ENCODE results near the gene CFTR.

GRCh38 chr7:117610396-117610795 is 130.6 kb downstream of the CFTR start:
- no peak for TF ChIP-seq CTCF (IDR thresholded peaks at IDR 0.05 in 2 of 3, conservative IDR thresholded peaks at IDR 0.05 in 1 of 3; ENCODE audit: control insufficient read depth in 2 of 3, extremely low read depth in 1 of 3, insufficient read depth in 1 of 3, low read depth in 3 of 3, low read length in 3 of 3)
- no peak for TF ChIP-seq ZNF217 (IDR thresholded peaks at IDR 0.05)
- no peak for TF ChIP-seq SMARCA5 (IDR thresholded peaks at IDR 0.05)
- no peak for TF ChIP-seq TAF1 (IDR thresholded peaks at IDR 0.05; ENCODE audit: borderline replicate concordance, low read depth, low read length)
- no peak for TF ChIP-seq USF1 (IDR thresholded peaks at IDR 0.05; ENCODE audit: borderline replicate concordance, extremely low read length, insufficient read depth, low read depth, low read length)
- no peak for TF ChIP-seq CEBPB (IDR thresholded peaks at IDR 0.05; ENCODE audit: borderline replicate concordance in 1 of 2, low read depth in 2 of 2, low read length in 2 of 2)
- TF ChIP-seq ZNF24 (IDR thresholded peaks at IDR 0.05), result no peak
- no peak for TF ChIP-seq CBX5 (IDR thresholded peaks at IDR 0.05; ENCODE audit: low read depth)
- TF ChIP-seq SIX5 (IDR thresholded peaks at IDR 0.05; ENCODE audit: low read depth, low read length, severe bottlenecking), result no peak
- no peak for TF ChIP-seq POLR2A (IDR thresholded peaks at IDR 0.05; ENCODE audit: low read depth, low read length)
- TF ChIP-seq, protein P1, sequence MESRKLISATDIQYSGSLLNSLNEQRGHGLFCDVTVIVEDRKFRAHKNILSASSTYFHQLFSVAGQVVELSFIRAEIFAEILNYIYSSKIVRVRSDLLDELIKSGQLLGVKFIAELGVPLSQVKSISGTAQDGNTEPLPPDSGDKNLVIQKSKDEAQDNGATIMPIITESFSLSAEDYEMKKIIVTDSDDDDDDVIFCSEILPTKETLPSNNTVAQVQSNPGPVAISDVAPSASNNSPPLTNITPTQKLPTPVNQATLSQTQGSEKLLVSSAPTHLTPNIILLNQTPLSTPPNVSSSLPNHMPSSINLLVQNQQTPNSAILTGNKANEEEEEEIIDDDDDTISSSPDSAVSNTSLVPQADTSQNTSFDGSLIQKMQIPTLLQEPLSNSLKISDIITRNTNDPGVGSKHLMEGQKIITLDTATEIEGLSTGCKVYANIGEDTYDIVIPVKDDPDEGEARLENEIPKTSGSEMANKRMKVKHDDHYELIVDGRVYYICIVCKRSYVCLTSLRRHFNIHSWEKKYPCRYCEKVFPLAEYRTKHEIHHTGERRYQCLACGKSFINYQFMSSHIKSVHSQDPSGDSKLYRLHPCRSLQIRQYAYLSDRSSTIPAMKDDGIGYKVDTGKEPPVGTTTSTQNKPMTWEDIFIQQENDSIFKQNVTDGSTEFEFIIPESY (IDR thresholded peaks at IDR 0.05), result no peak

Data from GM12878 (cell line).